GM23338 (cell line): ENCODE results near the gene CCDC61. TPM values are rescaled to one million over a fixed set of nuclear protein-coding genes. Genes with fewer than 3 reads are reported as not detected.

Experiments used
- ATAC-seq: fragments of 200-7000 bp; cut with Tn5 transposase; 3 replicates; pipeline ENCODE4 v1.9.1; 2020
- DNase-seq: peaks from one replicate; pipeline ENCODE4 v3.0.0-alpha.2; 2015; ENCODE audit warnings: low spot score
- H2AFZ ChIP-seq: fragments of 200-600 bp; sonication (generic); 2 replicates; pipeline ENCODE4 v1.8.0; 2016; ENCODE audit warnings: antibody characterized with exemption, mild to moderate bottlenecking, moderate library complexity
- H3F3A ChIP-seq: fragments of 200-600 bp; sonication (generic); replicated peaks from 2 replicates; pipeline ENCODE4 v1.8.0; 2017; ENCODE audit warnings: antibody characterized with exemption, mixed run types, low read depth
- H3K27ac ChIP-seq: fragments of 200-600 bp; sonication (generic); 2 replicates; pipeline ENCODE4 v1.6.1; 2016; ENCODE audit warnings: low read depth
- H3K27me3 ChIP-seq: fragments of 200-600 bp; sonication (generic); 2 replicates; pipeline ENCODE4 v1.8.0; 2016; ENCODE audit warnings: mild to moderate bottlenecking, mixed run types, moderate library complexity; ENCODE audit not compliant: insufficient read depth
- H3K36me3 ChIP-seq: fragments of 200-600 bp; sonication (generic); 2 replicates; pipeline ENCODE4 v1.8.0; 2016; ENCODE audit warnings: mild to moderate bottlenecking; ENCODE audit not compliant: insufficient read depth
- H3K4me1 ChIP-seq: fragments of 200-600 bp; sonication (generic); 2 replicates; pipeline ENCODE4 v1.8.0; 2016; ENCODE audit warnings: mild to moderate bottlenecking, moderate library complexity; ENCODE audit not compliant: insufficient read depth
- H3K4me2 ChIP-seq: fragments of 200-600 bp; sonication (generic); 2 replicates; pipeline ENCODE4 v1.7.1; 2017; ENCODE audit warnings: mixed run types
- H3K4me3 ChIP-seq: fragments of 200-600 bp; sonication (generic); 2 replicates; pipeline ENCODE4 v1.6.1; 2016; ENCODE audit warnings: mixed run types
- H3K79me2 ChIP-seq: fragments of 200-600 bp; sonication (generic); replicated peaks from 2 replicates; pipeline ENCODE4 v1.8.0; 2017; ENCODE audit warnings: mild to moderate bottlenecking; ENCODE audit not compliant: insufficient read depth
- H3K9me2 ChIP-seq: fragments of 200-600 bp; sonication (generic); 2 replicates; pipeline ENCODE4 v1.8.0; 2017; ENCODE audit not compliant: insufficient read depth
- H4K20me1 ChIP-seq: fragments of 200-600 bp; sonication (generic); replicated peaks from 2 replicates; pipeline ENCODE4 v1.8.0; 2017; ENCODE audit warnings: mild to moderate bottlenecking; ENCODE audit not compliant: insufficient read depth
- H3K27ac Mint-ChIP-seq: 2 replicates; pipeline ENCODE4 v1.8.0; 2020; ENCODE audit warnings: inconsistent platforms, mild to moderate bottlenecking, moderate library complexity, mixed read lengths
- H3K27me3 Mint-ChIP-seq: 3 replicates; pipeline ENCODE4 v1.8.0; 2022; ENCODE audit warnings: low read depth, mild to moderate bottlenecking, moderate library complexity, mixed read lengths, inconsistent platforms; ENCODE audit not compliant: insufficient read depth, poor library complexity
- H3K36me3 Mint-ChIP-seq: 3 replicates; pipeline ENCODE4 v1.8.0; 2021; ENCODE audit warnings: low read depth, mild to moderate bottlenecking, inconsistent platforms, moderate library complexity, mixed read lengths
- H3K4me1 Mint-ChIP-seq: 3 replicates; pipeline ENCODE4 v1.8.0; 2020; ENCODE audit warnings: mild to moderate bottlenecking, inconsistent platforms, mixed read lengths
- H3K4me3 Mint-ChIP-seq: 3 replicates; pipeline ENCODE4 v1.8.0; 2021; ENCODE audit warnings: moderate library complexity, mild to moderate bottlenecking, inconsistent platforms, mixed read lengths
- H3K9me3 Mint-ChIP-seq: 3 replicates; pipeline ENCODE4 v1.8.0; 2020; ENCODE audit warnings: moderate library complexity, mild to moderate bottlenecking, inconsistent platforms, mixed read lengths
- EZH2 ChIP-seq: fragments of 200-600 bp; sonication (generic); IDR thresholded peaks from one replicate; pipeline ENCODE4 v1.8.0; 2017; ENCODE audit warnings: antibody characterized with exemption, mild to moderate bottlenecking, low read depth; ENCODE audit not compliant: unreplicated experiment
- STAT1 ChIP-seq: IDR thresholded peaks from one replicate; pipeline ENCODE4 v1.6.1; 2016; ENCODE audit warnings: antibody characterized with exemption; ENCODE audit not compliant: unreplicated experiment
- ZNF331 ChIP-seq: fragments of 250-450 bp; sonication (Bioruptor Pico); IDR thresholded peaks from 2 replicates; pipeline ENCODE4 v1.5.0; 2020; ENCODE audit warnings: low read depth, mild to moderate bottlenecking, moderate library complexity
- polyA plus RNA-seq: library from polyadenylated mRNA; unstranded; fragments of >200 nt; fragmentation: Nextera tagmentation; extraction: Ambion mirVana; gene quantifications from 2 replicates; pipeline ENCODE4 v1.2.1, GENCODE V29; 2016
- total RNA-seq: library from RNA; depleted of rRNA; stranded (reverse); fragments of >200 nt; shearing (Covaris generic); gene quantifications from 2 replicates; pipeline ENCODE4 v1.2.3, GENCODE V29; 2014
- TF ChIP-seq, protein P1 (sequence below), 2 experiments: fragments of 200-600 bp in 1 of 2; sonication (generic) in 1 of 2; conservative IDR thresholded peaks; 2 replicates each; pipeline versions ENCODE4 v1.5.1 to v1.6.1; 2016 to 2017; ENCODE audit warnings: antibody characterized with exemption in 2 of 2, low read depth in 2 of 2, mild to moderate bottlenecking in 2 of 2, moderate library complexity in 1 of 2
- TF ChIP-seq, protein P2 (sequence below): fragments of 250-450 bp; sonication (Bioruptor Pico); IDR thresholded peaks from 2 replicates; pipeline ENCODE4 v1.5.0; 2020; ENCODE audit warnings: mild to moderate bottlenecking, moderate library complexity

Gene CCDC61
- total and polyA plus RNA-seq, 2 experiments from 2014 or later: 9.8 to 22.4 TPM

DNA sequence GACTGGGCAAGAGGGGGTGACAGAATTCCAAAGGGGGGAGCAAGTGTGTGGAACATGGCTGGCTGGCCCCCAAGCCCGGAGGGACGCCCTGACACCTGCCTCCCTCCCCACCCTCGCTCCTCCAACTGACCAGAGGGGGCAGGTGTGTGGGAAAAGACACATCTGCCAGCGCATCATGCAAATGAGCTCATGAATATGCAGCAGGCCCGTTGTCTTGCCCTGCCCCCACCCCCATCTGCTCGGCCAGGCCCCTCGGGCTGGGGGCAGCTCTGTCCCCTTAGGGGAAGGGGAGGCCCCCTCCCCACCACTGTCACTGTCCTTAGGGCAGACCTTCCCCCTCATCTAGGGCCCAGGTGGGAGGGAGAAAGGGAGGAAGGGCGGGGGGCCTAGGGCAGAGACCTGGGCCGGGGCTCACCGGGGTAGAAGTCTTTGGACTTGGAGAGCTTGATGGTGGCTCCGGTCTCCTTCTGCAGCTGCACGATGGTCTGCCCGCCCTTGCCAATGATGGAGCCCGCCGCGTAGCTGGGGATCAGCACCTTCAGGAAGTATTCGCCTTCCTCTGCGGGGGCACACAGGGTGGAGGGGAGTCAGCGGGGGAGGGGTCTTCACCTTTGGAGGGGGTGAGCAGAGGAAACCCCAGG is 34.6 kb upstream of the CCDC61 start:
- peaks cover 10% of the 10 kb centered on the region for H3K4me1 ChIP-seq
- DNase-seq: peak; percentile 94
- peak; percentile 98 for ATAC-seq
- Mint-ChIP-seq H3K27me3 (peaks cover 21% of the 10 kb centered on the region), H3K4me1 (peaks cover 21% of the 10 kb centered on the region), H3K4me3 (peak overlapping the region; percentile 36), H3K9me3 (no peaks in the 10 kb centered on the region), H3K36me3 (peaks cover 9% of the 10 kb centered on the region), H3K27ac (no peak overlapping the region)
- peak overlapping the region; percentile 62 for H3K4me3 ChIP-seq
- no peaks in the 10 kb centered on the region for H3K9me2 ChIP-seq
- H3K36me3 ChIP-seq: no peaks in the 10 kb centered on the region
- H3K4me2 ChIP-seq: peak overlapping the region; percentile 92
- H4K20me1 ChIP-seq: peaks cover 5% of the 10 kb centered on the region; the same call in 1 of the 2 replicates
- peak overlapping the region; percentile 29; the same call in 1 of the 2 replicates for H3K27ac ChIP-seq
- 0 out of 2 replicates have a peak, but pooled peaks cover 3% of the 10 kb centered on the region for H3F3A ChIP-seq
- no peaks in the 10 kb centered on the region for H3K79me2 ChIP-seq
- TF ChIP-seq, protein P1, sequence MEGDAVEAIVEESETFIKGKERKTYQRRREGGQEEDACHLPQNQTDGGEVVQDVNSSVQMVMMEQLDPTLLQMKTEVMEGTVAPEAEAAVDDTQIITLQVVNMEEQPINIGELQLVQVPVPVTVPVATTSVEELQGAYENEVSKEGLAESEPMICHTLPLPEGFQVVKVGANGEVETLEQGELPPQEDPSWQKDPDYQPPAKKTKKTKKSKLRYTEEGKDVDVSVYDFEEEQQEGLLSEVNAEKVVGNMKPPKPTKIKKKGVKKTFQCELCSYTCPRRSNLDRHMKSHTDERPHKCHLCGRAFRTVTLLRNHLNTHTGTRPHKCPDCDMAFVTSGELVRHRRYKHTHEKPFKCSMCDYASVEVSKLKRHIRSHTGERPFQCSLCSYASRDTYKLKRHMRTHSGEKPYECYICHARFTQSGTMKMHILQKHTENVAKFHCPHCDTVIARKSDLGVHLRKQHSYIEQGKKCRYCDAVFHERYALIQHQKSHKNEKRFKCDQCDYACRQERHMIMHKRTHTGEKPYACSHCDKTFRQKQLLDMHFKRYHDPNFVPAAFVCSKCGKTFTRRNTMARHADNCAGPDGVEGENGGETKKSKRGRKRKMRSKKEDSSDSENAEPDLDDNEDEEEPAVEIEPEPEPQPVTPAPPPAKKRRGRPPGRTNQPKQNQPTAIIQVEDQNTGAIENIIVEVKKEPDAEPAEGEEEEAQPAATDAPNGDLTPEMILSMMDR (conservative IDR thresholded peaks at IDR 0.05; ENCODE audit: low read depth in 2 of 2): peak; percentile 50 to 61
- TF ChIP-seq, protein P2, sequence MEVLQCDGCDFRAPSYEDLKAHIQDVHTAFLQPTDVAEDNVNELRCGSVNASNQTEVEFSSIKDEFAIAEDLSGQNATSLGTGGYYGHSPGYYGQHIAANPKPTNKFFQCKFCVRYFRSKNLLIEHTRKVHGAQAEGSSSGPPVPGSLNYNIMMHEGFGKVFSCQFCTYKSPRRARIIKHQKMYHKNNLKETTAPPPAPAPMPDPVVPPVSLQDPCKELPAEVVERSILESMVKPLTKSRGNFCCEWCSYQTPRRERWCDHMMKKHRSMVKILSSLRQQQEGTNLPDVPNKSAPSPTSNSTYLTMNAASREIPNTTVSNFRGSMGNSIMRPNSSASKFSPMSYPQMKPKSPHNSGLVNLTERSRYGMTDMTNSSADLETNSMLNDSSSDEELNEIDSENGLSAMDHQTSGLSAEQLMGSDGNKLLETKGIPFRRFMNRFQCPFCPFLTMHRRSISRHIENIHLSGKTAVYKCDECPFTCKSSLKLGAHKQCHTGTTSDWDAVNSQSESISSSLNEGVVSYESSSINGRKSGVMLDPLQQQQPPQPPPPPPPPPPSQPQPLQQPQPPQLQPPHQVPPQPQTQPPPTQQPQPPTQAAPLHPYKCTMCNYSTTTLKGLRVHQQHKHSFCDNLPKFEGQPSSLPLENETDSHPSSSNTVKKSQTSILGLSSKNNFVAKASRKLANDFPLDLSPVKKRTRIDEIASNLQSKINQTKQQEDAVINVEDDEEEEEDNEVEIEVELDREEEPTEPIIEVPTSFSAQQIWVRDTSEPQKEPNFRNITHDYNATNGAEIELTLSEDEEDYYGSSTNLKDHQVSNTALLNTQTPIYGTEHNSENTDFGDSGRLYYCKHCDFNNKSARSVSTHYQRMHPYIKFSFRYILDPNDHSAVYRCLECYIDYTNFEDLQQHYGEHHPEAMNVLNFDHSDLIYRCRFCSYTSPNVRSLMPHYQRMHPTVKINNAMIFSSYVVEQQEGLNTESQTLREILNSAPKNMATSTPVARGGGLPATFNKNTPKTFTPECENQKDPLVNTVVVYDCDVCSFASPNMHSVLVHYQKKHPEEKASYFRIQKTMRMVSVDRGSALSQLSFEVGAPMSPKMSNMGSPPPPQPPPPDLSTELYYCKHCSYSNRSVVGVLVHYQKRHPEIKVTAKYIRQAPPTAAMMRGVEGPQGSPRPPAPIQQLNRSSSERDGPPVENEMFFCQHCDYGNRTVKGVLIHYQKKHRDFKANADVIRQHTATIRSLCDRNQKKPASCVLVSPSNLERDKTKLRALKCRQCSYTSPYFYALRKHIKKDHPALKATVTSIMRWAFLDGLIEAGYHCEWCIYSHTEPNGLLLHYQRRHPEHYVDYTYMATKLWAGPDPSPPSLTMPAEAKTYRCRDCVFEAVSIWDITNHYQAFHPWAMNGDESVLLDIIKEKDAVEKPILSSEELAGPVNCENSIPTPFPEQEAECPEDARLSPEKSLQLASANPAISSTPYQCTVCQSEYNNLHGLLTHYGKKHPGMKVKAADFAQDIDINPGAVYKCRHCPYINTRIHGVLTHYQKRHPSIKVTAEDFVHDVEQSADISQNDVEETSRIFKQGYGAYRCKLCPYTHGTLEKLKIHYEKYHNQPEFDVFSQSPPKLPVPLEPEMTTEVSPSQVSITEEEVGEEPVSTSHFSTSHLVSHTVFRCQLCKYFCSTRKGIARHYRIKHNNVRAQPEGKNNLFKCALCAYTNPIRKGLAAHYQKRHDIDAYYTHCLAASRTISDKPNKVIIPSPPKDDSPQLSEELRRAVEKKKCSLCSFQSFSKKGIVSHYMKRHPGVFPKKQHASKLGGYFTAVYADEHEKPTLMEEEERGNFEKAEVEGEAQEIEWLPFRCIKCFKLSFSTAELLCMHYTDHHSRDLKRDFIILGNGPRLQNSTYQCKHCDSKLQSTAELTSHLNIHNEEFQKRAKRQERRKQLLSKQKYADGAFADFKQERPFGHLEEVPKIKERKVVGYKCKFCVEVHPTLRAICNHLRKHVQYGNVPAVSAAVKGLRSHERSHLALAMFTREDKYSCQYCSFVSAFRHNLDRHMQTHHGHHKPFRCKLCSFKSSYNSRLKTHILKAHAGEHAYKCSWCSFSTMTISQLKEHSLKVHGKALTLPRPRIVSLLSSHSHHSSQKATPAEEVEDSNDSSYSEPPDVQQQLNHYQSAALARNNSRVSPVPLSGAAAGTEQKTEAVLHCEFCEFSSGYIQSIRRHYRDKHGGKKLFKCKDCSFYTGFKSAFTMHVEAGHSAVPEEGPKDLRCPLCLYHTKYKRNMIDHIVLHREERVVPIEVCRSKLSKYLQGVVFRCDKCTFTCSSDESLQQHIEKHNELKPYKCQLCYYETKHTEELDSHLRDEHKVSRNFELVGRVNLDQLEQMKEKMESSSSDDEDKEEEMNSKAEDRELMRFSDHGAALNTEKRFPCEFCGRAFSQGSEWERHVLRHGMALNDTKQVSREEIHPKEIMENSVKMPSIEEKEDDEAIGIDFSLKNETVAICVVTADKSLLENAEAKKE (CRISPR knock-in tag): no peak
- H2AFZ ChIP-seq: peak overlapping the region; percentile 66
- no peaks in the 10 kb centered on the region for H3K27me3 ChIP-seq

DNA sequence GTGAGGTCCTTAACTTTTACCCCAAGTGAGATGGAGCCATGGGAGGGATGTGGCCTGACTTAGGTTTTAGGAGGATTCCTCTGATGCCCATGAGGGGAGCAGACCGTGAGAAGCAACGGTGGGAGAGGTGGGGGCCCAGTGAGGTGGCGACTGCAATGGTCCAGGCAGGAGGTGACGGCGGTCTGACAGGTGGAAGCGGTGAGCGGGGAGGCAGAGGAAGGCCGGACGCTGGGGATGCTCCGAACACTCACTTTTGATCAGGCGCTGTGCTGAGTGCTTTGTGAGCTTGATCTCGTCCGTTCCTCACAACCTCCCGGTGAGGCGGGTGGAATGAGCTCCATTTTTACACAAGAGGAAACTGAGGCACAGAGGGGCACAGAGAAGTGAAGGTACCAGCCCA is 33.2 kb upstream of the CCDC61 start:
- H3K27me3 ChIP-seq: no peaks in the 10 kb centered on the region
- Mint-ChIP-seq H3K4me3 (no peak overlapping the region), H3K27me3 (peaks cover 21% of the 10 kb centered on the region), H3K36me3 (peaks cover 9% of the 10 kb centered on the region), H3K27ac (no peak overlapping the region), H3K4me1 (peaks cover 21% of the 10 kb centered on the region), H3K9me3 (no peaks in the 10 kb centered on the region)
- no peak overlapping the region for H3K27ac ChIP-seq
- no peak for ATAC-seq
- H3K9me2 ChIP-seq: no peaks in the 10 kb centered on the region
- H3K4me3 ChIP-seq: no peak overlapping the region
- no peaks in the 10 kb centered on the region for H3K79me2 ChIP-seq
- no peak for DNase-seq
- H3K4me2 ChIP-seq: no peak overlapping the region
- peaks cover 5% of the 10 kb centered on the region; the same call in 1 of the 2 replicates for H4K20me1 ChIP-seq
- H3F3A ChIP-seq: peaks cover 4% of the 10 kb centered on the region; the same call in 1 of the 2 replicates
- H3K4me1 ChIP-seq: peaks cover 10% of the 10 kb centered on the region
- no peak overlapping the region for H2AFZ ChIP-seq
- H3K36me3 ChIP-seq: no peaks in the 10 kb centered on the region
- TF ChIP-seq ZNF331 (no peak), STAT1 (no peak), EZH2 (no peak)
- TF ChIP-seq, protein P1 (conservative IDR thresholded peaks at IDR 0.05; ENCODE audit: low read depth in 2 of 2): no peak
